MG63 (cell line): Measurements from ENCODE around the gene PRMT3. TPM values are rescaled to one million over a fixed set of nuclear protein-coding genes. Genes with fewer than 3 reads are reported as not detected.
"Not testable (repeated sequence)": the region's sequence is repeated elsewhere in the genome, so short reads cannot be mapped to it uniquely, and the experiment has no call there.

Experiments
- DNase-seq: peaks from one replicate; pipeline ENCODE4 v3.0.0-alpha.2; 2020
- H3K27me3 ChIP-seq: fragments of 250-450 bp; sonication (Bioruptor Pico); 2 replicates; pipeline ENCODE4 v1.5.1; 2020; ENCODE audit warnings: mild to moderate bottlenecking, moderate library complexity
- H3K36me3 ChIP-seq: fragments of 250-450 bp; sonication (Bioruptor Pico); 2 replicates; pipeline ENCODE4 v1.5.1; 2020; ENCODE audit warnings: mild to moderate bottlenecking, moderate library complexity
- H3K4me3 ChIP-seq: fragments of 250-450 bp; sonication (Bioruptor Pico); 2 replicates; pipeline ENCODE4 v1.5.1; 2020; ENCODE audit warnings: mild to moderate bottlenecking, moderate library complexity
- H3K9me3 ChIP-seq: fragments of 250-450 bp; sonication (Bioruptor Pico); 2 replicates; pipeline ENCODE4 v1.5.1; 2020; ENCODE audit warnings: mild to moderate bottlenecking, moderate library complexity
- total RNA-seq: library from RNA; depleted of rRNA; stranded (reverse); fragments of >200 nt; shearing (Covaris generic); gene quantifications from 2 replicates; pipeline ENCODE4 v1.2.3, GENCODE V29; 2014; ENCODE audit warnings: low replicate concordance

Gene PRMT3
- total RNA-seq, 1 experiment from 2014 or later = 19.0 TPM

- H3K9me3 ChIP-seq, DNase-seq, H3K36me3 ChIP-seq, H3K27me3 ChIP-seq, H3K4me3 ChIP-seq: not testable (repeated sequence)
These were observed 84.4 kb downstream of the PRMT3 start for GRCh38 chr11:20471929-20472328.

- no peak for DNase-seq
- Histone ChIP-seq H3K27me3 (no peaks in the 10 kb centered on the region), H3K4me3 (no peak overlapping the region), H3K9me3 (no peaks in the 10 kb centered on the region), H3K36me3 (peaks cover 2% of the 10 kb centered on the region)
These were observed 86.8 kb downstream of the PRMT3 start for GRCh38 chr11:20474176-20474881.

GRCh38 chr11:20474882-20475517 is 87.5 kb downstream of the PRMT3 start:
- H3K4me3 ChIP-seq = no peak overlapping the region
- DNase-seq = no peak
- peaks cover under 1% of the 10 kb centered on the region for H3K36me3 ChIP-seq

GRCh38 chr11:20477418-20478090 is 90.0 kb downstream of the PRMT3 start:
- Histone ChIP-seq H3K27me3 (no peaks in the 10 kb centered on the region), H3K9me3 (no peaks in the 10 kb centered on the region), H3K4me3 (no peak overlapping the region), H3K36me3 (no peaks in the 10 kb centered on the region; the same call in 1 of the 2 replicates)
- DNase-seq = no peak

More at GRCh38 chr11:20474882-20475517, 87.5 kb downstream of the PRMT3 start:
- H3K27me3 ChIP-seq = no peaks in the 10 kb centered on the region
- no peaks in the 10 kb centered on the region for H3K9me3 ChIP-seq

- no peak for DNase-seq
- Histone ChIP-seq H3K27me3 (no peaks in the 10 kb centered on the region), H3K9me3 (no peaks in the 10 kb centered on the region), H3K4me3 (no peak overlapping the region), H3K36me3 (no peaks in the 10 kb centered on the region; the same call in 1 of the 2 replicates)
These were observed 92.0 kb downstream of the PRMT3 start for GRCh38 chr11:20479513-20479912.

GRCh38 chr11:20483931-20484330 is 96.4 kb downstream of the PRMT3 start:
- Histone ChIP-seq H3K9me3 (no peaks in the 10 kb centered on the region), H3K4me3 (no peak overlapping the region), H3K36me3 (no peaks in the 10 kb centered on the region; the same call in 1 of the 2 replicates), H3K27me3 (no peaks in the 10 kb centered on the region)
- no peak for DNase-seq

GRCh38 chr11:20484416-20484815 is 96.9 kb downstream of the PRMT3 start:
- H3K4me3 ChIP-seq, H3K9me3 ChIP-seq, H3K36me3 ChIP-seq, DNase-seq, H3K27me3 ChIP-seq: not testable (repeated sequence)

- peaks cover 3% of the 10 kb centered on the region for H3K36me3 ChIP-seq
- no peaks in the 10 kb centered on the region for H3K9me3 ChIP-seq
- H3K4me3 ChIP-seq = no peak overlapping the region
- no peak for DNase-seq
- H3K27me3 ChIP-seq = no peaks in the 10 kb centered on the region
These were observed 100.8 kb downstream of the PRMT3 start for GRCh38 chr11:20488352-20488751.

- Histone ChIP-seq H3K4me3 (no peak overlapping the region), H3K9me3 (no peaks in the 10 kb centered on the region), H3K36me3 (peaks cover 3% of the 10 kb centered on the region), H3K27me3 (no peaks in the 10 kb centered on the region)
- no peak for DNase-seq
These were observed 102.4 kb downstream of the PRMT3 start for GRCh38 chr11:20489948-20490347.

GRCh38 chr11:20493340-20493739 is 105.8 kb downstream of the PRMT3 start:
- H3K36me3 ChIP-seq = peaks cover 3% of the 10 kb centered on the region
- H3K27me3 ChIP-seq = no peaks in the 10 kb centered on the region
- DNase-seq = no peak
- H3K9me3 ChIP-seq = no peaks in the 10 kb centered on the region
- H3K4me3 ChIP-seq = no peak overlapping the region

- Histone ChIP-seq H3K27me3 (no peaks in the 10 kb centered on the region), H3K36me3 (no peaks in the 10 kb centered on the region; the same call in none of the 2 replicates), H3K4me3 (no peak overlapping the region), H3K9me3 (no peaks in the 10 kb centered on the region)
- DNase-seq = no peak
These were observed 109.7 kb downstream of the PRMT3 start for GRCh38 chr11:20497124-20497792.

- Histone ChIP-seq H3K4me3 (no peak overlapping the region), H3K27me3 (no peaks in the 10 kb centered on the region), H3K36me3 (no peaks in the 10 kb centered on the region; the same call in none of the 2 replicates), H3K9me3 (no peaks in the 10 kb centered on the region)
- DNase-seq = no peak
These were observed 113.7 kb downstream of the PRMT3 start for GRCh38 chr11:20501252-20501651.

- H3K27me3 ChIP-seq = no peaks in the 10 kb centered on the region
- DNase-seq = no peak
These were observed 114.5 kb downstream of the PRMT3 start for GRCh38 chr11:20501971-20502370.

GRCh38 chr11:20511982-20512381 is 124.5 kb downstream of the PRMT3 start:
- DNase-seq = no peak
- H3K4me3 ChIP-seq = no peak overlapping the region
- H3K9me3 ChIP-seq = no peaks in the 10 kb centered on the region
- no peaks in the 10 kb centered on the region for H3K27me3 ChIP-seq
- no peaks in the 10 kb centered on the region for H3K36me3 ChIP-seq

More at GRCh38 chr11:20501971-20502370, 114.5 kb downstream of the PRMT3 start:
- H3K9me3 ChIP-seq = no peaks in the 10 kb centered on the region
- H3K4me3 ChIP-seq = no peak overlapping the region
- no peaks in the 10 kb centered on the region; the same call in none of the 2 replicates for H3K36me3 ChIP-seq

GRCh38 chr11:20512869-20513268 is 125.4 kb downstream of the PRMT3 start:
- H3K9me3 ChIP-seq = no peaks in the 10 kb centered on the region
- no peaks in the 10 kb centered on the region for H3K27me3 ChIP-seq
- DNase-seq = no peak
- H3K4me3 ChIP-seq = no peak overlapping the region
- H3K36me3 ChIP-seq = no peaks in the 10 kb centered on the region

- Histone ChIP-seq H3K27me3 (no peaks in the 10 kb centered on the region), H3K4me3 (no peak overlapping the region), H3K9me3 (no peaks in the 10 kb centered on the region), H3K36me3 (no peaks in the 10 kb centered on the region)
- no peak for DNase-seq
These were observed 130.9 kb downstream of the PRMT3 start for GRCh38 chr11:20518323-20518834.

- no peak for DNase-seq
- Histone ChIP-seq H3K4me3 (no peak overlapping the region), H3K36me3 (no peaks in the 10 kb centered on the region), H3K9me3 (no peaks in the 10 kb centered on the region), H3K27me3 (no peaks in the 10 kb centered on the region)
These were observed 135.0 kb downstream of the PRMT3 start for GRCh38 chr11:20522536-20522935.
